Left cardiac atrium (tissue), 4 donors: ENCODE measurements around the gene CACNA1E. TPM values are rescaled to one million over a fixed set of nuclear protein-coding genes. Genes with fewer than 3 reads are reported as not detected.

Experiments
- ATAC-seq, 2 donors: fragments of 200-7000 bp; cut with Tn5 transposase; one replicate each; pipeline ENCODE4 v1.9.1; 2020; ENCODE audit warnings: mild to moderate bottlenecking in 2 of 2, moderate library complexity in 2 of 2
- DNase-seq: peaks from one replicate; pipeline ENCODE4 v3.0.0-alpha.2; 2020
- intact Hi-C, 2 donors: fragments of 100-400 bp; cut with DNase I; formaldehyde crosslinking; loops; one replicate each; pipeline versions ENCODE4 v1.14.1 to v1.15.1; 2022 to 2023
- total RNA-seq, 2 donors: library from RNA; stranded (reverse); fragmentation: NEBNext Ultra II Directional; extraction: Animal tissue kit (Norgen Biotek cat#: 25700); gene quantifications; one replicate each; pipeline ENCODE4 v1.2.1, GENCODE V29; 2021
- donor health status: DM: no; HTN: yes; CAD: no.
- donor health status: DM: no; HTN: yes; CAD: no; lungs with severe emphysema.
- donor health status: DM: yes; HTN: yes; CAD: no.
- donor health status: Dilated cardiomyopathy.

CACNA1E gene
- total RNA-seq, 2 donors from 2014 or later = 0.55 to 1.3 TPM

DNA sequence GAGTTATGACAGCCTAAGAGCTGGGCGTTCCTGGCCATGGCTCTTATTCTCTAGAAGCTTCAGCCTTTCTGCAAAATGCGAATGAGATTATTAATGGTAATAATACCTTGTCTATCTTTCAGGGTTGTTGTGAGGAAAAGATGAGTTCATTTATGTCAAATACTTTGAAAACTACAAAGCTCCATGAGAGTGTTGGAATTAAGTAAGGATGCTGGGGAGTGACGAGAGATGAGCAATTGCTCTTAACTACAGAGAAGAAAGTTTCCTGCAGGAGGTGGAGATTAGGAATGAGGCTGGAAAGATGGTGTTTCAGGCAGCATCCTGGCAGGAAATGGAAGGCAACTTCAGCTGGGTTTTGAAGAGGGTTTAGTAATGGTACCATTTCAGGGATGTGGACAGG lies 124.2 kb downstream of the CACNA1E start:
- ATAC-seq (no peak), DNase-seq (no peak)
- intact Hi-C loops = no loop called here

DNA sequence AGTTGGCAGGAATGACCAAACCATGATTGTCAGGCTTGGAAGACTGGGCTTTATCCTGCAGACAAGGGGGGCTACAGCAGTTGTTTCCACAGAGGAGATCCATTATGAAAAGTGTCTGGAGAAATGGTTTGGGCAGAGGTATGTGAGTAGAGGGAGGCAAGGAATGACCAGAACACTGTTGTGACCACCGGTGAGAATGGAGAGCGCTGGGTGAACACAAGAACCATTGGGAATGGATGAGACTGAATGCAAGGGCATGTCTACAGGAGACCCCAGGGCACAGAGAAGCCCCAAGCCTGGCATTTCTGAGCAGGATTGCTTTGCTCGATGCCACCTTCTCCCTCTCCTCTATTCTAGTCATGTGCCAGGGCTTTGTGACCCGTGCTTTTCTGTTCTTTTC lies 125.1 kb downstream of the CACNA1E start:
- DNase-seq = no peak
- ATAC-seq = no peak

DNA sequence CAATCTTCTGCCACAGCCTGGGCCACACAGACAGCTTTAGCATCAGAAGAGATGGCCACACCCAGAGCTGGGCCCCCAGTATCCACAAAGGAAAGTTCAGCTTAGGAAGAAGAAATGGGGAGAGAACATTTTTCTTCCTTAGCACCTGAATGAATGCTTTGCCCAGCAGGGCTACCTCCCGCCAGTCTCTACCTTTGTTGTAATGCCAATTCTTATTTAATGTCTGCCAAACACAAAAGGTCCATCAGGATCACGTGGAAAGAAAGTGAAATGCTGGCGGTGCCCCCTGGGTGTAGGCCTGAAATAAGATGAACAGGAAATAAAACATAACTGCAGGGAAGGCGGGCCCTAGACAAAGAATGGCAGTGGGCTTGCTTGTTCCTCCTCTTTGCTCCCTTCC lies 125.6 kb downstream of the CACNA1E start:
- intact Hi-C loops = no loop called here
- ATAC-seq = no peak
- DNase-seq = no peak

More for the DNA sequence above, 125.1 kb downstream of the CACNA1E start:
- intact Hi-C loops = no loop called here

DNA sequence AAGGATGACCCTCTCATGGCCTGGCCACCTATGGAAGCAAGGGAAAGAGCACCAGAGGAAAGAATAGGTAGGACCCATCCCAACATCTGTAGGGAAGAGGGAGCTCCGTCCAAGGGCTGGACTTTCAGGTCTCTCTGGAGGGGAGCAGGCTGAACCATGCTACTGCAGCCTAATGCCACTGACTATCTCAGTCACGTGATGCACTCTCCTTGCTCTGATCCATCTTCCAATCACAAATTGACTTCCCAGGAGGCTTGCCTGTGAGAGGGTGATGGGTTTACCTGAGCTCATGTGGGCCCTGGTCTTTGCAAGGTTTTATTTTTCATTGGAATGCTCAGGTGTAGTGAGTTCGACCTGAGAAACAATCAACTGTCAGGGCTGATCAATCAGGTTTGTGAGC lies 128.8 kb downstream of the CACNA1E start:
- intact Hi-C loops = no loop called here
- DNase-seq (no peak), ATAC-seq (no peak)

DNA sequence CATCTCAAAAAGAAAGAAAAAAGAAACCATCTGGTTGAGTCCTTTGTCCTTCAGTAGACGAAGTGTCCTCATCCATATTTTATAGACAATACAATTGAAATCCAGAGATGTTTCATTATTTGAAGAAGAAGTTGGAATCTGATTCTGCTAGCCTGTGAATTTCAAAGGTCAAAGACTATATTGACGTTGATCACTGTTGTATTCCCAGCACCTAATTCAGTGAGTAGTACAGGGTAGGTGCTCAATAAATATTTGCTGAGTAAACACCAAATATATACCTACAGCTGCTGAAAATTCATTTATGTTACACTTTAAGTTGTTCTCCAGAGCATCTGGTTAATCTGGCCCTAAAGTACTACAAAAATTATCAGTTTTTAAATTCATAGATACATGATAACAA lies 135.2 kb downstream of the CACNA1E start:
- ATAC-seq (no peak), DNase-seq (no peak)
- intact Hi-C loops = no loop called here

DNA sequence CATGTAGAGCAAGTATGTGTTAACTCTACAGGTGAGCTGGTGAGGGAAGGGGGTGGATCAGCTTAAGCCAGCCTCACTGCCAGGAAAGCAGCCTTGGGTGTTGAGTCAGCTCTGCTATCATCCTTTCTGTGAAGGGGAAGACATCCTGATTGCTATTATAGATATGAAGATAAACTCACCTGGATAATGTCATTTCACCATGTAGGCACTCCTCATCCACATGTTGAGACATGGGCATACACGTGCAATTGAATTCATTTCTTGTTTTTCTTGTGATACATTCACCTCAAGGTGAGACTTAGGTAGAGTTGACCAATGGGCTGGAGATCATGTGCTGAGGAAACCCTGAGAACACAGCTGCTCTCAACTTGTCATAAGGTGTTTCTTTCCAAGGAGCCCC lies 136.9 kb downstream of the CACNA1E start:
- ATAC-seq = no peak
- intact Hi-C loops = no loop called here
- no peak for DNase-seq

DNA sequence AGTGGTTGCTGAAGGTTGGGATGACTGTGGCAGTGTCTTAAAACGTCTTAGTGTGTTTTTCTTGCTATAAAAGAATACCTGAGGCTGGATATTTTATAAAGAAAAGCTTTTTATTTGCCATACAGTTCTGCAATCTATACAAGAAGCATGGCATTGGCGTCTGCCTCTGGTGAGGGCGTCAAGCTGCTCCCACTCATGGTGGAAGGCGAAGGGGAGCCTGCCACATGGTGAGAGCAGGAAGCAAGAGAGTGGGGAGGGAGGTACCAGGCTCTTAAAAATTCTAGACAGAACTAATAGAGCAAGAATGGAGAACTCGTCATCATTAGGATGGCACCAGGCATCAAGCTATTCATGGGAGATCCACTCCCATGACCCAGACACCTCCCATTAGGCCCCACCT lies 140.5 kb downstream of the CACNA1E start:
- intact Hi-C loops = no loop called here
- ATAC-seq = no peak
- DNase-seq = no peak

DNA sequence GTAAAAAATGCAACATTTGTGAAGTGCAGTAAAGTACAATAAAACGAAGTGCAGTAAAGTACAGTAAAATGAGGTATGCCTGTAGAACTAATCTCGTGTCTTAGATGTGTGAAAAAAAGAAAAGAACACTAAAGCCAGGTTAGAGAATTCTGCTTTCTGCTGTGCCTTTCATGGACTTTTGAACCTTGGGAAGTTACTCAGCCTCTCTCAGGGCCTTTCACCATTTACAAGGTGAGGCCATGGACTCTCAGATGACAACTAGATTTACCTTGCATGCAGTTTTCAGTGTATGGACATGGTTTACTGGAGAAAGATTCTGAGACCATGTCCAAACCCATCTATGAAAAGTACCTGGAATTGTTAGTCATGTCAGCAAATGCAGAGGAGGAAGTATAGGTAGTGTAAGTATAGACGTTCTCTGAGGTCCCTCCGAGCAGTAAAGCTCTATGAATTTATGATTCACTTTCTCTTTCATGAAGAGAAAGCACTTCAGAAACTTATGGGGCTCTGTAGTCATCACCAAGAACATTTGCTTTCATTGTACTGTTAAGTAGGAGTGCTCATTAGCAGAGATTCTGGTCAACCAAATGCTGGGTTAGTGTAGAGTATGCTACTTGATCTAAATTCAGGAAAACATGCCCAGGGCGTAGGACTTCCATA lies 143.1 kb downstream of the CACNA1E start:
- ATAC-seq (no peak), DNase-seq (no peak)
- intact Hi-C loops = no loop called here

DNA sequence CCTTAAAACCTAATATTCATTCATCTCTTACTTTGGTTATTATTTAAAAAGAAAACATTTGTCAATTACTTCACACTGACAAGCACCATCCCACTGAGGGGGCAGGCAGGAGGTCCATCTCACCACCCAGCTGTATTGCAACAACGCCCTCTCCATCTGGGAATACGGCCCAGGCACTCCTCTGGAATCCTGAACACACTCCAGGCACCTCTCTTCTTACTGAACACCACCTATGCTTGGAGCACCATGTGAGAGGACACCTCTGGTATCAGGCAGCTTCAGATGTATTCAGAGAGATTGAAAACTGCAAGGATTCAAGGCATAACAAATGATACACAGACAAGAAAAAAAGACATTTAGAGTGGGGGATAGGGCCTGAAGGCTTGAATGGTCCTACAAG lies 147.1 kb downstream of the CACNA1E start:
- intact Hi-C loops = no loop called here
- no peak for ATAC-seq
- no peak for DNase-seq

DNA sequence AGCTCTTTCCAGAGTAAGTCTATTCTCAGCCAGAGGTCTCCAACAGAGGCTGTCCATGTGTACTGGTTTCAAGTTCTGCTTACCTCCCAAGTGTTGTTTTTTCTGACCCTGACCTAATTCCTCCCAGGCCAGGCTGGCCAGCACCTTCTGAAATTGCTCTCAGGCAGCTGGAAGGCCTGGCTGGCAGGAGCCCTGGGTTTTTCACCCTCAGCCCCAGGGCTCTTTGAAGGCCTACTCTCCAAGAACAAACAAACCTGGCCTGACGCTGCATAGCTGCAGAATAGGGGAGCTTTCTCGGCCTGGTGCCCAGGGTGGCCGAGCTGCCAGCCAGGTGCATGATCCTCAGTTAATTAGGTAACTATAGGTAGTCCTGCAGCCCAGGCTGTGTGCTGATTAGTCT lies 147.5 kb downstream of the CACNA1E start:
- ATAC-seq (no peak), DNase-seq (no peak)
- intact Hi-C loops = no loop called here

DNA sequence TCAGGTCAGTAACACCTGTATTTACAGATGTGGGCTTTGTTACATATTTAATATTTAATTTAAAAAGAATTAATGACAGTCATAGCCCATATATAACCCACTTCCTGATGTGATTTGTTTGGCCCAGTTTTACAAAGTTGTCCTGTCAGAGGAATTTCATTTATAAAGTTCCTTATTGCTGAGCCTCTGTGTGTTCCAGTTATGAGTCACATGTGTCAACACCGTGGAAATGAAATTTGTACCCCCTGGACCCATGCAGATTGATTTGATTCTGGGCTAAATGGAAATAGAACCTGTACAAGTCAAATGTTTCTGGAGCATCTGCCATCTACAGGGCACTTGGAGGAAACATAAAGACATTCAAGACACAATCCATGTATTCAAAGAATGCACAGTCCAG lies 149.2 kb downstream of the CACNA1E start:
- intact Hi-C loops = no loop called here
- no peak for DNase-seq
- ATAC-seq = no peak

DNA sequence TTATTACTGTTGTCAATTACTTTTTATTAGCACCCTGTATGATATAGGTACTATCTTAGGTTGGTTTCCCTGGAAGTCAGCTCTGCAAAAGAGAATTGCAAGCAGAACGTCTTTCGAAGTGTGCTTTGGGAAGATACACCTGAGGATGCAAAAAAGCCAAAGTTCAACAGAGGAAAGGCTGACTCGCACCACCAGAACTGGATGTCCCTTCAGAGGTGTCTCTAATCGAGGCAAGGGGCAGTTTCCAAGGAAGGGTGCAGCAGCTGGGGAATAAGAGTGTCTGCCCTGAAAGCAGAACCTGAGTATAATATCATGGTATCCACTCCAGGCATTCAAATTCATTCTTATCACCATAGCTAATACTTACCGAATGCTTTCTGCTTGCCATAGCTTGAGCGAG lies 149.6 kb downstream of the CACNA1E start:
- DNase-seq (no peak), ATAC-seq (no peak)
- intact Hi-C loops = no loop called here

DNA sequence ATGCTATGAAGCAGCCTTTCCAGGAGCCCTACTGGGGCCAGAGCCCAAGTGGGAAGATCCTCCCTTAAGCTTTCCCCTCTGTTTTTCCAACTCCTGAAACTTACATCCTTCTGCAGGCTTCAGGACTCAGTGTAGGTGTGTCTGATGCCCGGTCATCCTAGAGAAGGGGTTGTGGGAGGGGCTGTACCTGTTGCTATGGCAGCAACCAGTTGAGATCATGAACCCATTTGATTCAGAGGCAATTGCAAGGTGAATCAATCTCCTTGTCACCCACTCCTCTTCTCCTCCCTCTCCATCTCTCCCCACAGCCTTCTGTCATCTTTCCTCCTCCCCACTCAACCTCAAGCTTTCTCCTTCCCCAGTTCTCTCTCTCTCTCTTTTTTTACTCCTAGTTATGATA lies 151.8 kb downstream of the CACNA1E start:
- intact Hi-C loops = no loop called here
- DNase-seq (no peak), ATAC-seq (no peak)

DNA sequence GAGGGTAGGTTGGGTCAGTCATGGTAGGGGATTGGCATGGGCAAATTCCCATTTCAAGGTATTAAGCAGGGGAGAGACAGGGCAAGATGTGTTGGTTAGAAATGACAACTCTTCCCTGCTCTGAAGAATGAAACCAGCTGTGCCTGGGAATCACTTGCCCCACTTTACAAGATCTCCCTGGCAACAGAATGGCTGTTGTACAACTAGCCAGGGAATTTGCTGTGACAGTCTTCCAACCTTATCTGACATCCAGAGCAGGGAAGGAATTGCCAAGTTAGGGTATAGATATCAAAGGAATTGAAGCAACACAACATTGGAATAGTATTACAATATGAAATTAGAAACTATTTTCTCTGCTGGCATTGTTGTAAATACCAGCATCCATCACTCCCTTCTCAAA lies 154.7 kb downstream of the CACNA1E start:
- DNase-seq (no peak), ATAC-seq (no peak)
- intact Hi-C loops = no loop called here

DNA sequence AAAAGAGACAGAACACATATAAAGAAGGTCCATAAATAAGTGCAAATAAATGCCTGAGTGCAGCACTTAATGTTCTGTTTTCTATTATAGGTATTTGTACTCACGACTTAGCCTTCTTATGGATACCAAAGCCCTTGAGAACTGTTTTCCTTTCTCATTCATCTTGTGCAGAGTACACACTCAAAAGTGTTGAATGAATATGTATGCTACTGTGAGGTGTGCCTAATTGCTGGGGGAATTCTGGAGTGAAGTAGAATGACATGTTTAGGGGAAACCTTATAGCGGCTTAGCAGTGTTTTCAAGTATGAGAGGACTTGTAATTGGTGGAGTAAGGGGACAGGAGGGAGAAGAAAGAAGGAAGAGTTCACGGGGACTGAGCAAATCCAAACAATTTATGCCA lies 157.6 kb downstream of the CACNA1E start:
- intact Hi-C loops = no loop called here
- ATAC-seq (no peak), DNase-seq (no peak)

DNA sequence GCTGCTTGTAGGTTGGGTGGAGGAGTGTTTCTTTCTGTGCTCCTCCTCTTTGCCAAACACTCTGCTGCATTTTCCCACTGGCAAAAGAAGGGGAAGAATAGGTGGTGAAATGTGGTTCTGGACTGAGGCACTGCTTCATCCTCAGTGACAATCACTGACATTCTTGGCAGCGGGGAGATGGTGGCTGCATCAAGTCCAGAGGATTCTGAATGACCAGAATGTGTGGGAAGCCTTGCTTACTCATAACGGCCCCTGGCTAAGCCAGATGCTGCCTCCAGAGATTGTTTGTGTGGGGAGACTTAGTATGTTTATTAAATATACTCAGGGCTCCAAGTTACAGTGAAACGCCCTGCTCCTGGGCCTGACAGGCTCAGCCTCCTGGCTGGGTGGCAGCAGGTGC lies 160.3 kb downstream of the CACNA1E start:
- intact Hi-C loops = no loop called here
- DNase-seq = no peak
- no peak for ATAC-seq

DNA sequence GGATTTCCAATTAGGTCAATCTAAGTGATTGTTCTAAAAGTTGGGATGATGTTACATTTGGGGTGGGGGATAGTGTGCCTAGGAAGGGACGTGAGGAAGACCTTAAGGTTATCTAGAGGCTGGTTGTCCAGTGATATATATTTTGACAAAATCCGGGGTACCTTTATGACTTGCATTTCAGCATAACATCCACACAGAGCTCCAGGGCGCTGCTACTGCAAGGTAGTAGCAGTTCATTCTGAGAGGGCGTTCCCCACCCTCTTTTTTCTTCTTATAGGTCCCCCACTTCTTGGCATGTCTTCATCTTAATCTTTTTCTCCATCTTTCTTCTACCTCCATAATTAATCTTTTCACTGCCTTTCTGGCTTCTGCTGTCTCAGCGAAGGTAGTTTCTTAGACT lies 161.9 kb downstream of the CACNA1E start:
- no peak for ATAC-seq
- DNase-seq = no peak
- intact Hi-C loops = no loop called here

DNA sequence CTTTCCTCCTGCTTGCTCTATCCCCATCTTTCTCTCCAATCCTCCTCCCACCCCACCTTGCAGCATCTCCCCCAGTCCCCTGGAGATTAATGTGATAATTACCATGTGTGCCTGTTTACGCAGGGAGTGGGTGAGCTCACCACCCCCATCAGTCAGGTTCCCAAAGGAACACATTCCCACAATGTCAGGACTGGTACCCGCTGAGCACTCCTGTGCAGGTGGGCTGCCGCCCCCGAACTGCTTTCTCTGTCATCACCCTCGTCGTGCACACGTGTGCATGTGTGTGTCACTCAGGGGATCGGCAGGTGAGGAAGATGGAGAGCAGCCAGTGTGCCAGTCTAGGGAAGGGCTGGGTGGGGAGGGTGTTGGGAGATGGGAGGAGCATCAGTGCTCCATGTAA lies 163.4 kb downstream of the CACNA1E start:
- DNase-seq (no peak), ATAC-seq (no peak)
- intact Hi-C loops = no loop called here

DNA sequence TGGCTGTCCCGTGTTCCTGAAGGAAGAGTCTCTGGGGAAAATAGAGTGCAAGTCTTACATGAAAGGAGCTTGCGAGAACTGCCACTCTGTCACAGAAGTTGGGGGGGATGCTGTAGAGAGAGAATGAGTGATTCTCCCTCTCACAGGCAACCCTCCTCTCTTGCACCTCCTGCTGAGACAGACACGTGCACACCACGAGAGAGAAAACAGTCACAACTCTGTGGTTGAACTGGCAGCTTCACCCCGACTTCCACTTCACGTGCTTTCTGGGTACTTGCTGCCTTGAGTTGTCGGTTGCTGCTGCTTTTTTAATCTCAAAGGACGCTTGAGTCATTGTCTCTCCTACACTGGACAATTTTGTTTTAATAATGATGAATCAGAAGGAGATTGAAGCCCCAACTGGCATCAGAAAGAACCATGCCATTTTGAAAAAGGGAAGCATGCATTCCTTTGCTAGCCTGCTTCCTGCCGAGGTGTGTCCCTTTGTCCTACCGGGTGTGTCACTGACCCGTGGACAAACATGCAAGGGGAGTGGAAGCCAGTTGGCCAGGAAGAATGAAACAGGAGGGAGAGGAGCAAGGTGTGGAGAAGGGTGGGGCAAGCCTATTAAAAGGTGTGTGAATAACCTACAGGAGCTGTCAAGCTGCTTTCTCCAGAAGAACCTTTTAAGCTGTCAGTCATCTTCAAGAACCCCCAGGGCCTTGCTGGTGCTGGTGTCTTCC lies 164.2 kb downstream of the CACNA1E start:
- DNase-seq (no peak), ATAC-seq (no peak)
- intact Hi-C loops = no loop called here

DNA sequence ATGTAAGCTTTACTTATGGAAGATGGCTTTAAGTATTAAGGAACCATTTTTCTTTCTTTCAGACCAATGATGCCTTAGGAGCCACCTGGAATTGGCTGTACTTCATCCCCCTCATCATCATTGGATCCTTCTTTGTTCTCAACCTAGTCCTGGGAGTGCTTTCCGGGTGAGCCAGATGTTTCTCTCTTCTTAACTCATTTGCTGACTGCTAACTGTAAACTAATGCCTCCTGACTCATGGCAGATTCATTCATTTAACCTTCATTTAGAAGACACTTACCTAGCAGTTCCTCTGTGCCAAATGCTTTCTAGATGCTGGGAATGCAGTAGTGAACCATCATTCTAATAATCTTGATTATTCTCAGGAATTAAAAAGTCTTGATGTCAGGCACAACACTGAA lies 168.0 kb downstream of the CACNA1E start:
- intact Hi-C loops = no loop called here
- ATAC-seq (no peak), DNase-seq (no peak)

DNA sequence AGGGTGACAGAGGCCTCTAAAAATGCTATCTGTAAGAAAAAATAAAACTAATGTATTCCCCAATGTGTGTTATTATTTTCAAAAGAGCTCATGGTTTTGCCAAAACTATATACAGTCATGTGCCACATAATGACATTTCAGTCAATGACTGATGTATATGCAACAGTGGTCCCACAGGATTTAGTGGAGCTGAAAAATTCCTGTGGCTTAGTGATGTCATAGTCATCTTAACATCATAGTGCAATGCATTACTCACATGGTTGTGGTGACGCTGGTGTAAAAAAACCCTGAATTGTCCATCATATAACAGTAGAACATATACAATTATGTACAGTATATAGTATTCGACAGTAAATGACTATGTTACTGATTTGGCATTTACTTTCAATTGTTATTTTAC lies 172.4 kb downstream of the CACNA1E start:
- intact Hi-C loops = no loop called here
- no peak for DNase-seq
- no peak for ATAC-seq
